GM21786 (cell line): ENCODE data around the gene TAF3.
A peak's percentile ranks its signal among the peaks of the same experiment; 100 is the strongest.

Source experiments
- ATAC-seq: cut with Tn5 transposase; IDR thresholded peaks from one replicate; pipeline ENCODE4 v1.9.1; 2021; ENCODE audit not compliant: unreplicated experiment

TAF3 gene

DNA sequence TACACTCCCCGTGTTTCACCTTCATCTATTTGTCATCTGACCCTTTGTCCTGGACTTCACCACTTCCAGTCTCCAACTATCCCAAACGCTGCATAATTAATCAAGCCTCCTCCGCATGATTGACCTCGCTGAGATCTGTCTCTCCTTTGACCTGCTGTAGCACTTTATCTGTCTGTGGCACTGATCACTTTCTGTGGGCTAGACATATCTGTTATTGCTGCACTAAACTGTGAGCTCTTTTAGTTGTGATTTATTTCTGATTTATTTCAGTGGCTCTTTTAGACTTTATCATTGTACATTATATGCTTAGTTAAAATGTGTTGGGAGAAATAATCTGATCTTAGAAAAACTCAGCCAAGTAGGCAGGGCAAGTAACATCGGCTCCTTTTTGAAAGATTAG lies 144.3 kb downstream of the TAF3 start:
- no peak for ATAC-seq

DNA sequence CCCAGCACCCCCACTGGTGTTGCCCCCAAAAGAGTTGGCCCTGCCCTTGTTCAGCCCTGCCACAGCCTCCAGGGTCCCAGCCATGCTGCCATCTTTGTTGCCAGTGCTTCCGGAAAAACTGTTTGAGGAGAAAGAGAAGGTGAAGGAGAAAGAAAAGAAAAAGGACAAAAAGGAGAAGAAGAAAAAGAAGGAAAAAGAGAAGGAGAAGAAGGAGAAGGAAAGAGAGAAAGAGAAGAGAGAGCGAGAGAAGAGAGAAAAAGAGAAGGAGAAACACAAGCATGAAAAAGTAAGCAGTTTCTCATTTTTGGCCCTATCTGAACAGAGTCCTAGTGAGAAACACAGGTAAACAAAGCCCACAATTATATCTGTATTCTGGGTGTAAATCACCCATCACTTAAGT lies 147.2 kb downstream of the TAF3 start:
- ATAC-seq, result no peak

DNA sequence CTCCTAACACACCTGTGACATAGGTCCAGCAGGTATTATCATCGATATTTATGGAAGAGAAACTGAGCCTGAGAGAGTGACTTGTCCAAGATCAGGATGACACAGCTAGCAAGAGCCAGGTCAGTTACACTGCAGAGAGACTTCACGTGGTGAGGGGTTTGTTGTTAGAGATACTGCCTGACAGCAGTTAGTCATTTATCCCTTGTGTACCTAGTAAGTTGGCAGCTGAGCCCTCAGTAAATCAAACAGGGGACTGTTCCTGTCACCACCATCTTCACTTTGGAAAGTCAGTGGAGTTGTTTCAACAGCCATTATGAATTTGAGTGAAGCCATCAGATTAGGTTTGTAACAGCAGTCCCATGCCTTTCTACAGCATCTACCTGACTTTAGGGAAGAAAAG lies 148.7 kb downstream of the TAF3 start:
- ATAC-seq, result no peak

DNA sequence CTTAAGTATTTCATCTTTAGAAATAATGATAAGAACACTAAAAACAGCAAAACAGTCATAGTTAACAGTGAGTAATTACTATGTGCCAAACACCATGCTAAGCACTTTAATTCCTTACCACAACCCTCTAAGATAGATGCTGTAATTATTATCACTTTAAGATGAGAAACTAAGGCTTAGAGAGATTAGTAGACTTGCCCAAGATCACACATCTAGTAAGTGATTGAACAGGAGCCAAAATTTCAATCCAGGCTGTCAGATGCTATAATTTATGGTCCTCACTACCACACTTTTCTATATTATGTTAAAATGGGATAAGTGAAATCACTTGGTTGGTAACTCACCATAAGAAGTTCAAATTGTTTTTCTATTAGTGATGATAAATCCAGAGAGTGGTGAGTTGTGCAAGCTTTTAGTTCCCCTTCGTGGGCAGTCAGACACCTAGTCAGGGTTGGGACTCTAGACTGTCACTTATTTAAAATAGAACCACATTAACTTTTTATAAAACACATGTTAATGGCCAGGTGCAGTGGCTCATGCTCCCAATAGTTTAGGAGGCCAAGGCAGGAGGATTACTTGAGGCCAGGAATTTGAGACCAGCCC lies 150.3 kb downstream of the TAF3 start:
- no peak for ATAC-seq

DNA sequence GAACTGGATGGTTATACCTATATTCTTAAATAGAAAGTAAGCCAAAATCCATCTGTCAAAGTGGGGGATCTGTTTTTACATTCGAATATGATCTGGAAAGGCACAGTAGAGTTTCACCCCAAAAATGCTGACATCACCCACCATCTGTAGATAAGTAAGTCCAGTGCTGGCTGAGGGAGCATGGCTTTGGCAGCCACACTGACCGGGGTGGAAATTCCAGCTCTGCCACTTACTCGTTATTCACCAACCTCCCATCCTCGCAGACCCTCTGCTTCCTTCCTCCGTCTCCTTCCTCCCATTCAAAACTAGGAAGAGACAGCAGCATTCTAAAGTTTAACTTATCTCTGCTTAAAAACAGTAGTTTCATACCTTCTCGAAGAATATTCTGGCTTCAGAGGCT lies 151.3 kb downstream of the TAF3 start:
- ATAC-seq, result no peak

DNA sequence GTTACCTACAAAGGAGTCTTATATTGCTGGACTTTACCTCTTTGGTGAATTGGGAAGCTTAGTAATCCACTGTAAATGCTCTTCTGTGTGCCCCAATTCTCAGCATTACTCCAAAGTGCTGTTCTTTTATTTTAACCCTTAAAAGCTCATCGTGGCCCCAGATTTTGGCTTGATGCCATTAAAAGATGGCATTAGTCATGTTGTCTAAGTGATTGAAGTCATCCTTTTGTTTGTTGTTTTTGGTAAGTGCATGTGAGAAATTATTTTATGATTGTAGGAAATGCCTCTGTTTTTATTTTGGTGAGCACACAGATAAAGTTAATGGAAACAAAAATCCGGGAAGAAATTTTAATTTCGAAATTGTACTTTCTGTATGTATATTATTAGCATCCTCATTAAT lies 153.6 kb downstream of the TAF3 start:
- ATAC-seq, result no peak

DNA sequence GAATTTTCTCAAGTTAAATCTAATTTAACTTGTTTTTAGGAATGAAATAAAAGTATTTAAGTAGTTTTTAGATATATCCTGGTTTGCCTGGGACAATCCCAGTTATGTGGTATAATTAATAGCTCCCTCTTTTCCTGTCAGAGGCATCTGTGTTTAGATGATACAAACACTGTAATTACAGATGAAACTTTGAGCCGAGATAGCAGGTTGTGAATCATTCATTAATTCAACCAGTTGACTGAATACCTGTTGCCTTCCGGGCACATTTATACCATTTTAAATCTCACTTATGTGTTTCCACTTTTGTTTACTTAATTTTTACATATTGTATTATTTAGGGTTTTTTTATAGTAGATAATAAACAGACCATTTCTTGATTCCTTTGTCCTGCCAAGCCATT lies 154.1 kb downstream of the TAF3 start:
- ATAC-seq, result no peak

DNA sequence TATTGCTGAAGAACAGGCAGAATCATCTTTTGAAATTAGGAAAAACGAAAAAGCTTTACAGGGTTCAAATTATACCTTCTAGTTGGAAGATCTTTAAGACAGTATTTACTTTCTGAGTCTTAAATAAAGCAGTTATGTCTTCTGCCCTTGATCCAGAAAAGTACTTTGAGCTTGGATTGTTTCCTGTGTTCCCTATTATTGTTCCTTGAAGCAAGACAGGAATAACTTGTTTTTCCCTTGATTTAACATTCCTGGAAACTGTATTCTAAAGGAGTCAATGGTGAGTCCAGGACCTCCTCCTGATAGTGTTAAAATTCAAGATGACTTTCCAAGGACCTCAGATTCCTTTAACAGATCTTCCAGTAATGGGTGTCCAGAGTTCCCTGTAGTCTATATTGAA lies 161.9 kb downstream of the TAF3 start:
- ATAC-seq, result no peak

DNA sequence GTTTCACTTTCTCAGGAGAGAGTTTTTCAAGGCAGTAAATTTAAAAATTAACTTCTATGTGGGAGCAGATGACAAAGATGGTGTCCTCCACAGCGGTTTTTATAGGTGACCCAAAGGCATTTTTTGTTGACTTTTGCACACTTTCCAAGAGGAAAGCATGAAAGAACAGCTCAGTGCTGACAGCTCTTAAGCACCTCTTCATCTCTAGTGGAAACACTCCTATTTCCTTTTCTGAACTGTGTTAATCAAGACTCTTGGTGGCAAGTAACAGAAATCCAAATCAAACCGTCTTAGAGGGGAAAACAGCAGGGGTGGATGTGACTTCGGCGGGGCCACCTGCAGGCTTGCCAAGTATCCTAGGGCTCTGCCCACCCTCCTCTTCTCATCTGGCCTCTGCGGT lies 164.4 kb downstream of the TAF3 start:
- no peak for ATAC-seq

DNA sequence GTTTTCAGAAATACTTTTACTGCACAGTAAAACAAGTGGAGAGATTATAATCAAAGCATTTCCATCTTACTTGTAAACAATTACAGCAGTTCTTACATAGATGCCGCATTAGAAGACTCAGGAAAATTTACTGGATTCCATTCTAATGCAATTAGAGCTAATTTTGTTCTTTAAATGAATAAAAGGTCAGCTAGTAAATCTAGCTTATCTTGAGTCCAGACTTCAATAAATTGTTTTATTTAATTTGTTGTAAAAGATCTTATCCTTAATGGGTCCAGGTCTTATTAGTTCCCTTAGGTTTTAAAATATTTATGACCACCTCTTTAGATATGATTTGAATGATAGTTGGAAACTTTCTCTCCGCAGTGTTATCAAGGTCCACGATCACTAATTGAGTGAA lies 166.0 kb downstream of the TAF3 start:
- ATAC-seq, result no peak

DNA sequence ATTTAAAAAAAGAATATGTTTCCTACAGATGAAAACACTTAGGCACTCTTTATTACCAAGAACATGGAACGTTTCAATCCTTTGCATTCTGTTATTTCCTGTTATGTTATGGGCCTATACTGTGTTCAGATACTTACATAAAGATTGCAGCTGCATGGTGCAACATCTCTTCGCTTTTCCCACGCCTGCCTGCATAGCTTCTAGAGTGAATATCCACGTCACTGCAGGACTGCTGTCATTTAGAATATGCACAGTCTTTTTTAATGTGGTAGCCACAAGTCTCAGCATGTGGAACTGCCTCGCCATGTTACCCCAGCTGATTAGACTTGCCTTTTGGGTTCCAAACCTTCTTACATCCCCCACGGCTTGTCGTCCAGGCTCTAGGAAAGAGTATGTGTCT lies 166.6 kb downstream of the TAF3 start:
- ATAC-seq, result no peak

DNA sequence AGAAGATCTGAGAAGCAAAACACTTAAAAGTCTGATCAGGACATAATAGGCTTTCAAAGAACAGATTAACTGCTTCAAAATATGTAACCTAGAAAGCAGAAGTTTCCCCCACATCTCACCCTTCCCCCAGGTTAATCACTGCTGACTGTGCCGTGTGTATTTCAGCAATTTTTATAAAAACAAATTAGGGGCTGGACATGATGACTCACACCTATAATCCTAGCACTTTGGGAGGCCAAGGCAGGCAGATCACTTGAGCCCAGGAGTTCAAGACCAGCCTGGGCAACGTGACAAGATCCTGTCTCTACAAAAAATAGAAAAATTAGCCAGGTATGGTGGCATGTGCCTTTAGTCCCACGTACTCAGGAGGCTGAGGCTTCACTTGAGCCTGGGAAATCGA lies 168.5 kb downstream of the TAF3 start:
- ATAC-seq, result no peak

DNA sequence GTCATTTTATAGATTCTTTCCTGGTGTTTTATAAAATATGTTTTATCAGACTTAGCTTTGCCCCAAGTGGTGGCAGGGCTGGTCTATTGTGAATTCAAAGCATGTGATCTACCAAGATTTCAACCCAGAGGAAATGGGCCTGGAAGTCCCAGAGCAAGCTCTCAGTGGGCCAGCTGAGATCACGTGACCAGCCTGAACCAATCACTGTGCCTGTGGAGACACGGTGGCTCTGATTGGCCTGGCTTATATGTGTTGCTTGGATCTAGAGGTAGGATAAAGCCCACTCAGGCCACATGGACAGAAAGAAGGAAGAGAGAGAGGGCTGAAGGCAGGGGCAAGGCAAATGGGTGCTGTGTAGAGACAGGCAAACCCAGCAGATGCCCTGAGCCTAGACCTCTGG lies 170.7 kb downstream of the TAF3 start:
- no peak for ATAC-seq

DNA sequence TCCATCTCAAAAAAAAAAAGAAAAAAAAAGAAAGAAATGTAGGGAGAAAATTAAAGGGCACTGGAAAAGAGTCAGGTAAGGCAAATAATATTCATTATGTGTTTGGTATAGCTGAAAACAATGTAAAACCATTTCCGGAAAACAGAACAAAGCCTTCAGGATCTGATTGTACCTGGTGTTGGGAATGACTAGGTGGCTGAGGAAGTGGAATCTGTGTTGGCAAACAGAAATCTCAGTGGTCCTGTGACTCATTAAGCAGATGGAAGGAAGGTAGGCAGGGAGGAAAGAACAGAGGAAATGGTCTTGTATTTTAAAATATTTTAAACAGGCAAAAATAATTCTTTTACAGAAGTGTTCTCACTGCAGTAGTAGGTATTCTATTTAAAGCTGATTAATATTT lies 180.5 kb downstream of the TAF3 start:
- no peak for ATAC-seq

DNA sequence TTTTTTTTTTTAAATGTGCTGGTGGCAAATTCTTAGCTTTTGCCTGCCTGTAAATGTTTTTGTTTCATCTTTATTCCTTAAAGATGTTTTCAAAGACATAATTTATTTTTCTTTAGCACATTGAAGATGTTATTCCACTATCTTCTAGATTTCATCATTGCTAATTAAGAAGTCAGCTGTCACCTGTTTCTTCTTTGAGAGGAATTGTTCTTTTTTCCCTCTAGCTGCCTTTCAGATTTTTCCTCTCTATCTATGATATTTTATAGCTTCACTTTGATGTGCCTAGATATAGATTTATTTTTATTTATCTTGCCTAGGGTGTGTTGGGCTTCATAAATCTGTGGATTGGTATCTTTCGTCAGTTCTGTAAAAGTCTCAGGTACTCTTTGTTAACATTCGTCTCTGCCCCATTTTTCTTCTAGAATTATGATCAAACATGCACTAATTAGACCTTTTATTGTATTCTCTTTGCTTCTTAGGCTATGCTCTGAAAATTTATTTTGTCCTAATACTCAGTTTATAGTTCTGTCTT lies 186.2 kb downstream of the TAF3 start:
- ATAC-seq, result no peak

DNA sequence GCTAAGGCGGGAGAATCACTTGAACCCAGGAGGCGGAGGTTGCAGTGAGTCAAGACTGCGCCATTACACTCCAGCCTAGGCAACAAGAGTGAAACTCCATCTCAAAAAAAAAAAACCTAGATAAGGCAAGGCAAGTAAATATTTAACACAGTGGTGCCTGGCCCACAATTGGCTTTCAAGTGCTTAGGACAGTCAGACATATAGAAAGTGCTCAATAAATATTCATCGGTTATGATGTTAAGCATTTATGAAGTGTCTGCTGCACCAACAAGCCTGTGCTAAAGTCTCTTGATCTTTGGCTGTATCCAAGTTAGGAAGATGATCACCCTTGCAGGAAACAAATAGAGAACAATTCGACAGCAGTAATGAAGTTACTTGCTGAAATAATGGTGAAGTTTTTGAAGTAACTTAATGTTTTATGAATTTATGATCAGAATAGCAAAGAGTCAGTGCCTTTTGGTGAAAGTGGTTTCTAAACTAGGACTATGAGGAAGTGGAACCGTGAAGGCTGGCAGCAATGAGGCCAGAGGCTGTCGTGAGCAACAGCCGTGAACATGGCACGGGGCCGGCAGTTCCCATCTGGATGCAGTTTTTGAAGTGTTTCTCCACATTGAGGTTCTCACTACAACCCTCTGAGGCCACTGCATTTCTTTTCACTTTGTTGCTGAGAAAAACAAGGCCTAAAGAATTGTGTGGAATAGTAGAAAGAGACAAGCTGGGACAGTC lies 188.1 kb downstream of the TAF3 start:
- peak; percentile 75 for ATAC-seq

DNA sequence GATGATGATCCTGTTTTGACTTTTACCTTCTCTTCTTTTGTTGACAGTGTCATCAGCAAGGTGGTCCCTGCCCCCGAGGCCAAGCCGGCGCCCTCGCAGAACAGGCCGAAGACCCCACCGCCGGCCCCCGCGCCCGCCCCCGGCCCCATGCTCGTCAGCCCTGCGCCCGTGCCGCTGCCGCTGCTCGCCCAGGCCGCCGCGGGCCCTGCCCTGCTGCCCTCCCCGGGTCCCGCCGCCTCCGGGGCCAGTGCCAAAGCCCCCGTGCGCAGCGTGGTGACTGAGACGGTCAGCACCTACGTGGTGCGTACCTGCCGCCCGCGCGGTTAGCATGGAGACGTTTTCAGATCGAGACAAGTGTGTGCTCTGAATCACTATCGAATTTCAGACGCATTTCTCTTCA lies 190.7 kb downstream of the TAF3 start:
- no peak for ATAC-seq

DNA sequence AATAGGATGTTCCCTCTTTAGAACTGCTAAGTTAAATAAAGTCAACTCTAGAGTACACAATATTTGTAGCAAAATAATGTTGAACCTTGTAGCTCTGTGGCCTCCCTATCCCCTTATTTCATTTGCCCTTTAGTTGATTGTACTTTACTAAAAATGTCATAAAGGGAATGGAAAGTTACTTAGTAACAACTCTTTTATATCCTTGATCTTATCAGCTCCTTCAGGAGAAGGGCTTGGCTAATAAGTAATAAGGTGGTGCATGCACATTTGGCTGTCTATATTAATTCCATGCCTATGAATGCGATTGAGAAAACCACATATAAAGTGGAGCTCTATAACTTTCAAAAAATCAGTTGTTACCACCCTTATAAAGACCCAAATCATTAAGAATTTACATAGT lies 194.7 kb downstream of the TAF3 start:
- no peak for ATAC-seq

DNA sequence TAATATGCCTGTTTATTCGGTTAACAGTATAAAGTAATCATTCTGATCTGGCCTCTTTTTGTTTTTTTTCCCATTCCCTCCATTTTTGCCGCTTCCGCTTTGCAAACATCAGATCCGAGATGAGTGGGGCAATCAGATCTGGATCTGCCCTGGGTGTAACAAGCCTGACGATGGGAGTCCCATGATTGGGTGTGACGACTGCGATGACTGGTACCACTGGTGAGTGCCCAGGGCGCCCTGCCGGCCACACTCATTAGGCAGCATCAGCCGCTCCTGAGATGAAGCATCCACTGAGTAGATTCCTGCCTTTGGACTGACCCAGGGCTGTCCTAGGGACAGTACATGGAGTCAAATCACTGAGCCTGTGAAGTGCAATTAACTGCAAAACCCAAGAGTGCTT lies 195.3 kb downstream of the TAF3 start:
- ATAC-seq, result no peak

DNA sequence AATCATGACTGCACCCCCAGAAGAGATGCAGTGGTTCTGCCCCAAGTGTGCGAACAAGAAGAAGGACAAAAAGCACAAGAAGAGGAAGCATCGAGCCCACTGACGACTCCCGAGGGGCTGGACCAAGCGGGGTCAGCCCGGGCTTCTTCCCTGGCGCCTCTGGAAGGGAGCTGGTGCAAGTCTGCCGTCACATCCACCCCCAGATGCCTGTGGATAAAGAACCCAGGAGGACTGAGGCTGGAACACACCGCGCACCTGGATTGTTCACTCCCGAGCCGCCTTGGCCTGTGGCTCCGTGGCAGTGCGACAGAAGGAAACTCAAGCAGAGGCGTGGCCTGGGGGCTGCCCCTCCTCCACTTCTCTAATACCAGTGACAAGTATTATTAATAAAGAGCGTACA lies 196.3 kb downstream of the TAF3 start:
- ATAC-seq, result no peak

DNA sequence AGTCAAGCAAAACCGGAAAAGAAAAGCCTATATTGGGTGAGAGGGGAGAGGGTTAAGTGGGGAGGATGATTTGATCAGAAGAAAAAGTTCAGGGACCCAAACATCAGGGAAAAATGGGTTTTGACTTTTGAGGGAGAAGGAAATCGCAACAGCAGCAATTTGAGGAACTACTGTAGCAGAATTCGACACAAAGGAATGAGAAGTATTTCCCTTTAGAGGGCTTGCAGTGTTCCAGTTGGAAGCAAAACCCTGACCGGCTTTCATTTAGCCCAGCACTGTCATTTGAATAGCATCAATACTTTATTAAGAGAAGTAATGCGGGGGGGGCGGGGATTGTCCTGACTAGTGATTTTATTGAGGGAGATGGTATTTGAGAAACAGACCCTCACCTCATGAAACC lies 199.0 kb downstream of the TAF3 start:
- no peak for ATAC-seq

DNA sequence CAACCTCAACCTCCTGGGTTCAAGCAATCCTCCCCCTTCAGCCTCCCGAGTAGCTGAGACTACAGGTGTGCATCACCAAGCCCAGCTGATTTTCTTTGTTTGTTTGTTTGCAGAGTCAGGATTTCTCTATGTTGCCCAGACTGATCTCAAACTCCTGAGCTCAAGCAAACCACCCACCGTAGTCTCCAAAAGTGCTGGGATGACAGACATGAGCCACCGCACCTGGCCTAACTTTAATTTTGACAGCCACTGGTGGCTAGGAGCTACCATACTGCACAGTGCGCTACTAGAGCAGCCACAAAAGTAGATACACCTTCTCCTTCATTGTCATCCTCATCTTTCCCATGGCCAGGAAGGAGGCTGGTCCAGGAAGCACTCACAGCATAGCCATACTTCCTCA lies 205.0 kb downstream of the TAF3 start:
- ATAC-seq, result no peak

DNA sequence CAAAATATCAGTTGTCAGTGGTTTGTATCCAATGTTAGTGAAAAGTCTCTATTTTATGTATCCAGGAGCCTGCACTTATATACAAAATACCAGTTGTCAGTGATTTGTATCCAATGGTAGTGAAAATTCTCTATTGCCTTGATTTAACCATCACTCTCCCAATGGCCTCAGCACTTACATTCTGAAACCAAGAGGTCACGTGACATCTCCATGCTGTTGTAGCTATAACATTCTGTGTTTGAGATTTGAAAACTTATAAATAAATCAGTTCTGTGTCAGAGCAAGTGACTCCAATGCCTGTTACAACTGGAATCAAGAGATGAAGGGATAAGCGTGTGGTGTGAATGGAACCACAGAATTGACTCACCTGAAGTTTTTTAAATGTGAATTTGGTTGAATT lies 205.5 kb downstream of the TAF3 start:
- no peak for ATAC-seq
